ENCODE results near the gene CHMP3.
"Not testable (repeated sequence)": the region's sequence is repeated elsewhere in the genome, so short reads cannot be mapped to it uniquely, and the experiment has no call there.

DNA sequence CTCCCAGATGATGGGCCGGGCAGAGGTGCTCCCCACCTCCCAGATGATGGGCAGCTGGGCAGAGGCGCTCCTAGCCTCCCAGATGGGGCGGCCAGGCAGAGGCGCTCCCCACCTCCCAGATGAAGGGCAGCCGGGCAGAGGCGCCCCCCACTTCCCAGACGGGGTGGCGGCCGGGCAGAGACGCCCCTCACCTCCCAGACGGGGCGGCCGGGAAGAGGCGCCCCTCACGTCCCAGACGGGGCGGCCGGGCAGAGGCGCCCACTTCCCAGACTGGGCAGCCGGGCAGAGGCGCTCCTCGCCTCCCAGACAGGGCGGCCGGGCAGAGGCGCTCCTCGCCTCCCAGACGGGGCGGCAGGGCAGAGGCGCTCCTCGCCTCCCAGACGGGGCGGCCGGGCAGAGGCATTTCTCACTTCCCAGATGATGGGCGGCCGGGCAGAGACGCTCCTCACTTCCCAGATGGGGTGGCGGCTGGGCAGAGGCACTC lies 14.3 kb downstream of the CHMP3 start:
- TF ChIP-seq CTCF, POLR2A (IDR thresholded peaks at IDR 0.05): not testable (repeated sequence)

All from Peyer's patch (tissue), 4 donors.